D721Med (cell line): Measurements from ENCODE around the gene STYK1.

Source experiments
- DNase-seq: peaks from one replicate; pipeline ENCODE4 v3.0.0; 2011; ENCODE audit warnings: low spot score; ENCODE audit not compliant: insufficient read length
- FAIRE-seq: peaks from 2 replicates; lab custom pipeline; 2011; peaks lifted over from hg19 to GRCh38; lab: Jason Lieb, UNC
- TF ChIP-seq, protein P1 (sequence below): IDR thresholded peaks from 2 replicates; pipeline ENCODE4 v1.5.1; 2012; ENCODE audit warnings: mild to moderate bottlenecking, control low read depth; ENCODE audit not compliant: insufficient read depth; ENCODE audit errors: missing control alignments

STYK1 gene, protein sequence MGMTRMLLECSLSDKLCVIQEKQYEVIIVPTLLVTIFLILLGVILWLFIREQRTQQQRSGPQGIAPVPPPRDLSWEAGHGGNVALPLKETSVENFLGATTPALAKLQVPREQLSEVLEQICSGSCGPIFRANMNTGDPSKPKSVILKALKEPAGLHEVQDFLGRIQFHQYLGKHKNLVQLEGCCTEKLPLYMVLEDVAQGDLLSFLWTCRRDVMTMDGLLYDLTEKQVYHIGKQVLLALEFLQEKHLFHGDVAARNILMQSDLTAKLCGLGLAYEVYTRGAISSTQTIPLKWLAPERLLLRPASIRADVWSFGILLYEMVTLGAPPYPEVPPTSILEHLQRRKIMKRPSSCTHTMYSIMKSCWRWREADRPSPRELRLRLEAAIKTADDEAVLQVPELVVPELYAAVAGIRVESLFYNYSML

DNA sequence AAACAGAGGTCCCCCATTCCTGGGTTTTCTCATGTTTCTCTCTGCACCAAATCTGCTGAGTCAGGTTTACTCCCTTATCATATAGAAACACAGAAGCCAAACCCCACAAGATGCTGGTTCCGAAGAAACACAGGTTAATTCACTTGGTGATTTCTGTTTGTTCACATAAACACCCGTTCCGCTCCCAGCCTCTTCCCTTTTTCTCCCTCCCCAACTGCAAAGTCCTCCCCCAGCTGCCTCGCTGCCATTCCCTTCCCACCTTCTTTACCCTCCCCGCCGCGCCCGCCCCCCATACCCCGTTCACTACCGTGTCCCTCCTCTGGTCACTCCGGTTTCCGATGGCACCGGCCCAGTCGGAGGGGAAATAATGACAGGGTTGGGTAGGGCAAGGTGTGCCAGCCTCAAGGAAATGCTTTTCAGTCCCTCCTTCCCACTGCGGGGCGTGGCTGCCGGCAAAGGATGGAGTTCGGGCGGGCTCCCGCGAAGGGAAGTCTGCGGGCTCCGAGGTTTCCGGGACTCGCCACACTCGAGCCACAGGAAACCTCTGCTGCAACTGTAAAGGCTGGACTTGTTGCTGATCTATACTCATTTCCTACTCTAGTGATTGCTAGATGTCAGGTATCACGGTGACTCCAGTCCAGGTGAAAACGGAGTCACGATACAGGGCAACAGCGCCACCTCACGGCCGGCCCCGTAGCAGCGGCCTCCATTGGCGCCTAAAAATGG lies at the start of gene STYK1:
Gene STYK1, minus strand, starts transcription at position 394 of the 726 bp plus-strand sequence. CDS start 39,434 bp downstream, outside the sequence.
- TF ChIP-seq, protein P1, sequence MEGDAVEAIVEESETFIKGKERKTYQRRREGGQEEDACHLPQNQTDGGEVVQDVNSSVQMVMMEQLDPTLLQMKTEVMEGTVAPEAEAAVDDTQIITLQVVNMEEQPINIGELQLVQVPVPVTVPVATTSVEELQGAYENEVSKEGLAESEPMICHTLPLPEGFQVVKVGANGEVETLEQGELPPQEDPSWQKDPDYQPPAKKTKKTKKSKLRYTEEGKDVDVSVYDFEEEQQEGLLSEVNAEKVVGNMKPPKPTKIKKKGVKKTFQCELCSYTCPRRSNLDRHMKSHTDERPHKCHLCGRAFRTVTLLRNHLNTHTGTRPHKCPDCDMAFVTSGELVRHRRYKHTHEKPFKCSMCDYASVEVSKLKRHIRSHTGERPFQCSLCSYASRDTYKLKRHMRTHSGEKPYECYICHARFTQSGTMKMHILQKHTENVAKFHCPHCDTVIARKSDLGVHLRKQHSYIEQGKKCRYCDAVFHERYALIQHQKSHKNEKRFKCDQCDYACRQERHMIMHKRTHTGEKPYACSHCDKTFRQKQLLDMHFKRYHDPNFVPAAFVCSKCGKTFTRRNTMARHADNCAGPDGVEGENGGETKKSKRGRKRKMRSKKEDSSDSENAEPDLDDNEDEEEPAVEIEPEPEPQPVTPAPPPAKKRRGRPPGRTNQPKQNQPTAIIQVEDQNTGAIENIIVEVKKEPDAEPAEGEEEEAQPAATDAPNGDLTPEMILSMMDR, result peak; percentile 89
- FAIRE-seq (no peak), DNase-seq (peak; percentile 50)

DNA sequence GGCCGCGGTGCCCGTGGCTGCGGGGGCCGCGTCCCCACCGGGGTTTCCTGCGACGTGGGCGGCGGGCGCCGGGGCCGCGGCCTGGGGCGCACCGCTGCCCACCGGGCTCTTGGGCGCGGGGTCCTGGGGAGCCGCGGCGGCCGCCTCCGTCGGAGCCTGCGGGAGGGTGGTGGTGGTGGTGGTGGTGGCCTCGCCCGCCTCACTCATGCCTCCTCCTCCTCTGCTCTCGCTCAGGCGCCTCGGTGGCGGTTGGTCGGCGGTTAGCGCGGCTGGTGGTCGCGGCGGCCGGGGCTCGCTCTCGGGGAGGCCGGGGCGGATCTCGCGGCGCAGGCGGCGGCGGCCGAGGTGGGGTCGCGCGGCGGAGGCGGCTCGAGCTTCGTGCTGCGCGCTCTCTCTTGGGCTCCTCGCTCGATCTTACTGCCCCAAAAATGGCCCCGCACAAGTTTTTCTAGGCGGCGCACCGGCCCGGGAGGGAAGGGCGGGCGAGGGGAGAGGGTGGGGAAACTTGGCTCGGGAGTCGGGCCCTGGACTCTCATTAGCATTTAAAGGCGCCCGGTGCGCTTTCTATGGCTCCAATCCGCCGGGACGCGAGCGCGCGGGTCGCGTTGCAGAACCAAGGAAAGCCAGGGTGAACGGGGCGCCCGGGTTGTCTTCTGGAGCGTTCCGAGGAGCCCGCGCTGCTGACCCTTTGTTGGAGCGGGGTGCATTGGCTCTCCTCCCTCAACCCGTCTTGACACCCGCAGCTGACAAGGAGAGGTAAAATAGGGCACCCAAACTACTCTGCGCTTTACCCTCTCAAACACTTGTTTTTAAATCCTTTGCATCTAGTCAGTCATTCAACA lies 49.3 kb upstream of the STYK1 start, which contains the start of gene YBX3:
Gene YBX3, minus strand, starts transcription at position 419 of the 842 bp plus-strand sequence. Its CDS starts 212 bp downstream, at position 207.
- no peak for FAIRE-seq
- DNase-seq, result peak; percentile 46
- TF ChIP-seq, protein P1, result no peak

DNA sequence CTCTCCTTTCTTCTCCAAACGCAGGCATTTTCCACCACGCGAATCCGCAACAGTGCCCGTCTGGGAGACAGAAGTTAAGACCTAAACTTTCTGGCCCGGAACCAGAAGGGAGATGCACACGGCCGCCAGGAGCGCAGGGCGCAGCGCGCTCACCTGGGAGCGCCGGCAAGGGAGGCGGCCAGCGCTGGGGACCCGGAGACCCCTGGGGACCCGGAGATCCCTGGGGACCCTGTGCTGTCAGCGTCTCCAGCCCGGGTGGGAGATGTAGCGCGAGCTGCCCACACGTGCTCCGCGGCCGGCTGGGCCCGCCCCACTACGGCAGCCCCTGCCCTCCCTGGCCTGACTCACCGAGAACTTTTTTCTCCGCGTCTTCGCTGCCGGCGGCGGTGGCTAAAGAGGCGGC lies 48.7 kb upstream of the STYK1 start:
- DNase-seq, result no peak
- TF ChIP-seq, protein P1, result no peak
- no peak for FAIRE-seq

DNA sequence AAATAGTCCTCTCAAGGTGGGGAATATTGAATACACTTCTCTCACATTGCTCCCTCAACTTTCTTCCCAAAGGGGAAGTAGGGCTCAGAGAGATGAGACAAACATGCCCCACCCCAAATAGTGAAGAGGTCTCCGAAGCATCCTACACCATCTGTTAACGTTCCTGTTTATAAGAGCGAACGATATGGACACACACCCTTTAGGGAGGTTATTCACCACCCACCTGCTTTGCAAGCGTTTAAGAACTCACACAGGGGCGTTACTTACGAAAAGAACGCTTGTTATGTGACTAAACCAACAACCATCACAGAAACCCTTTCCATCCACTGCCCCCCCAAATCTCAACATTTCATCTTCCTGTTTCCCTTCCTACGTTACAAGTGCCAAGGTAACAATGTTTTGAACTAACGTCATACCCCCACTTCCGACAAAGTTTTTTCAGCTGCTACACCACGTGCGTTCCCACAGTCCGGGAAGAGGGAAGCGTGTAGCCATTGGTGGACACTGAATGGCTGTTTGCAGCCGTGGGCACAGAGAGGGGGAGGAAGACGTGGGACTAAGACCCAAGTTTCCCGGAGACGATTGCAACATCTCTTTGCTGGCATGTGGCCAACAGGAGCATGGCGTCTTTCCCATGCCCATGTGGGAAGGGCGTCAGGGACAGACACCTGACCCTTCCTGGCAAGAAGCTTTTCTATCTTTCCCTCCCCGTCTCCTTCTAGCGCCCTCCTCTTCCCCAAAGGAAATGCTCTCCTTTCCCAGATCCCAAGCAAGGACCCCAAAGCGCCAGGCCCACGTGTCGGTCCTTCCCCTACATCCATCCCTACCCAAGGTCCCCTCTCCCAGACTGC lies 48.0 kb upstream of the STYK1 start:
- FAIRE-seq (no peak), DNase-seq (no peak)
- TF ChIP-seq, protein P1, result no peak

DNA sequence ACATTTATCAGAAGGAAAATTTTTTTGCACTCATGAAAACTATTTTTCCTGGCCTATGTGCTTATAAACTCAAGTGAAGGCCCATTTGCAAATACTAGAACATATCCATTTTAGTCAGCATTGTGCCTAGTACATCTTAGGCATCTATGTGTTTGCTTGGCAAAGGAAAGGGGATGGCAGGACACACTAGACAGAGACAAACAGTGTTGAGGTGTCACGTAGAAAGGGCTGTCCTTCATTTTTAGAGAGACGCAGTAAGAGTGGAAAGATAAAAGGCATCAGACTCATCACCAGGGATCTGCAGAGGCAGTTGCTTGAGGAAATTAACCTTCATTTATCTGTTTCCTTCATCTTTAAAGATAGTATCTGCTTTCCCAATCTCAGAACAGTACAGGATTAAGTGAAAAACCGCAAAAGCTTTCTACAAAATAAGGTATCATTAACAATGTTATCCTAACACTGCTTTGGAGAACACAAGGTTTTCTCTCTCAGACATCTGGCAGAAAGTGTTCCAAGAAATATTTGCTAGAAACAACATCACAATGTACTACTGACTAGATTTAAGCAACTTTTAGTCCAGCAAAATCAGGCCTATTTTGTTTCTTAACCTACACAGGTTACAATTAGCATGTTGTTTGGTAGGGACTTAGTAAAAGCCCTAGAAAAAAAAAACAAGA lies 47.3 kb upstream of the STYK1 start:
- DNase-seq, result no peak
- FAIRE-seq, result no peak
- TF ChIP-seq, protein P1, result no peak
